Lower lobe of right lung (tissue), 2 donors: Measurements from ENCODE around the gene GIPC3. TPM values are rescaled to one million over a fixed set of nuclear protein-coding genes. Genes with fewer than 3 reads are reported as not detected.
"Not testable (repeated sequence)": the region's sequence is repeated elsewhere in the genome, so short reads cannot be mapped to it uniquely, and the experiment has no call there.

Experiments
- ATAC-seq, 2 donors: fragments of 200-7000 bp; cut with Tn5 transposase; one replicate each; pipeline ENCODE4 v1.9.1; 2020 to 2022; ENCODE audit warnings: mild to moderate bottlenecking in 2 of 2, moderate library complexity in 2 of 2
- DNase-seq: peaks from one replicate; pipeline ENCODE4 v3.0.0-alpha.2; 2020
- H3K27ac ChIP-seq: fragments of 200-600 bp; one replicate; pipeline ENCODE4 v1.8.0; 2022
- H3K27me3 ChIP-seq: fragments of 200-600 bp; one replicate; pipeline ENCODE4 v1.8.0; 2022; ENCODE audit warnings: low read depth
- H3K36me3 ChIP-seq: fragments of 200-600 bp; one replicate; pipeline ENCODE4 v1.8.0; 2022; ENCODE audit warnings: mild to moderate bottlenecking
- H3K4me1 ChIP-seq: fragments of 200-600 bp; one replicate; pipeline ENCODE4 v1.8.0; 2022
- H3K4me3 ChIP-seq: fragments of 200-600 bp; one replicate; pipeline ENCODE4 v1.8.0; 2022; ENCODE audit warnings: mild to moderate bottlenecking
- H3K9me3 ChIP-seq: fragments of 200-600 bp; one replicate; pipeline ENCODE4 v1.8.0; 2022
- intact Hi-C: fragments of 100-400 bp; cut with DNase I; formaldehyde crosslinking; loops from one replicate; pipeline ENCODE4 v1.11.0; 2022
- total RNA-seq: library from RNA; stranded (reverse); fragmentation: NEBNext Ultra II Directional; extraction: Animal tissue kit (Norgen Biotek cat#: 25700); gene quantifications from one replicate; pipeline ENCODE4 v1.2.1, GENCODE V29; 2021
- TF ChIP-seq, protein P1 (sequence below): fragments of 200-600 bp; IDR thresholded peaks from one replicate; pipeline ENCODE4 v1.8.0; 2022; ENCODE audit warnings: antibody characterized with exemption, mild to moderate bottlenecking
- donor health status: DM: no; HTN: yes; CAD: no; lungs with severe emphysema.

The GIPC3 gene
- total RNA-seq, 1 donor from 2014 or later, result 4.2 TPM

DNA sequence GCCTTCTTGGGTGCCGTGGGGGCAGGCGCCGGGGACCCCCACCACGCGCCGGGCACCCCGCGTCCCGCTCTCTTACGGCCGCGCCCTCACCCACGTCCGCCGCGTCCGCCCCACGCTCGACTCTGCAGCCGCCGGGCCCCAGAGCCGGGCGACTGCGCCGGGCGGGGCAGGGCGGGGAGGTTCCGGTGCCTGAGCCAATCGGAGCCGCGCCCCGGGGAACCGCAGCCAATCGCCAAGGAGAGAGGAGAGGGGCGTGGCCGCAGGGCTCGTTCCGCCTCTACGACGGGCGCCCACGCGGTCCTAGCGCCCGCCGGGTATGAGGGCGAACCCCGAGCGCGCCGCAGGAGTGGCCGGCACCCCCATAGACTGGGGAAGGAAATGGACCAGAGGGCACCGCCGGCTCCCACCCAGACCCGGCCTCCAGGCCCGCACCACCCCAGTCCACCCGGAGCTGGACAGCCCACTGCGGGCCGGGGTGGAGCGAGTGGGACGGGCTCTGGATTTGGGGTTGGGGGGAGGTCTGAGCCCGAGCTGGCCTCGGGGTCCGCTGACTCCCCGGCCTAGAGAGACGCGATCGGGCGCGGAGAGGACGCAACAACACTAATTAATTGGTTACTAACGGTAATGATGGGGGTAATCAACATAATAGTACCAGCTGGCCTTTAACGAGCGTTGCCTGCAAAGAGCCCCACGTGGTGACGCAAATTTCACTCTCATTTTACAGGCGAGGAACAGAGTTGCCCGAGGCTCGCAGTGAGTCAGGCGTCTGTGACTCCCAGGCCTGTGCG lies 27.6 kb upstream of the GIPC3 start, which contains the start of gene MFSD12:
TSS of gene MFSD12 (minus strand) at position 126 of the 788 bp plus-strand sequence. CDS start 183 bp downstream, outside the sequence.
- ATAC-seq, result peak; percentile 98 to 99
- Histone ChIP-seq H3K36me3 (no peaks in the 10 kb centered on the region), H3K27ac (peak within 1 kb of the TSS; percentile 87), H3K4me1 (peaks cover 43% of the 10 kb centered on the region), H3K27me3 (no peaks in the 10 kb centered on the region), H3K4me3 (peak within 1 kb of the TSS; percentile 95), H3K9me3 (no peaks in the 10 kb centered on the region)
- intact Hi-C loops, result no loop called here
- peak; percentile 96 for DNase-seq
- TF ChIP-seq, protein P1, sequence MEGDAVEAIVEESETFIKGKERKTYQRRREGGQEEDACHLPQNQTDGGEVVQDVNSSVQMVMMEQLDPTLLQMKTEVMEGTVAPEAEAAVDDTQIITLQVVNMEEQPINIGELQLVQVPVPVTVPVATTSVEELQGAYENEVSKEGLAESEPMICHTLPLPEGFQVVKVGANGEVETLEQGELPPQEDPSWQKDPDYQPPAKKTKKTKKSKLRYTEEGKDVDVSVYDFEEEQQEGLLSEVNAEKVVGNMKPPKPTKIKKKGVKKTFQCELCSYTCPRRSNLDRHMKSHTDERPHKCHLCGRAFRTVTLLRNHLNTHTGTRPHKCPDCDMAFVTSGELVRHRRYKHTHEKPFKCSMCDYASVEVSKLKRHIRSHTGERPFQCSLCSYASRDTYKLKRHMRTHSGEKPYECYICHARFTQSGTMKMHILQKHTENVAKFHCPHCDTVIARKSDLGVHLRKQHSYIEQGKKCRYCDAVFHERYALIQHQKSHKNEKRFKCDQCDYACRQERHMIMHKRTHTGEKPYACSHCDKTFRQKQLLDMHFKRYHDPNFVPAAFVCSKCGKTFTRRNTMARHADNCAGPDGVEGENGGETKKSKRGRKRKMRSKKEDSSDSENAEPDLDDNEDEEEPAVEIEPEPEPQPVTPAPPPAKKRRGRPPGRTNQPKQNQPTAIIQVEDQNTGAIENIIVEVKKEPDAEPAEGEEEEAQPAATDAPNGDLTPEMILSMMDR, result no peak

DNA sequence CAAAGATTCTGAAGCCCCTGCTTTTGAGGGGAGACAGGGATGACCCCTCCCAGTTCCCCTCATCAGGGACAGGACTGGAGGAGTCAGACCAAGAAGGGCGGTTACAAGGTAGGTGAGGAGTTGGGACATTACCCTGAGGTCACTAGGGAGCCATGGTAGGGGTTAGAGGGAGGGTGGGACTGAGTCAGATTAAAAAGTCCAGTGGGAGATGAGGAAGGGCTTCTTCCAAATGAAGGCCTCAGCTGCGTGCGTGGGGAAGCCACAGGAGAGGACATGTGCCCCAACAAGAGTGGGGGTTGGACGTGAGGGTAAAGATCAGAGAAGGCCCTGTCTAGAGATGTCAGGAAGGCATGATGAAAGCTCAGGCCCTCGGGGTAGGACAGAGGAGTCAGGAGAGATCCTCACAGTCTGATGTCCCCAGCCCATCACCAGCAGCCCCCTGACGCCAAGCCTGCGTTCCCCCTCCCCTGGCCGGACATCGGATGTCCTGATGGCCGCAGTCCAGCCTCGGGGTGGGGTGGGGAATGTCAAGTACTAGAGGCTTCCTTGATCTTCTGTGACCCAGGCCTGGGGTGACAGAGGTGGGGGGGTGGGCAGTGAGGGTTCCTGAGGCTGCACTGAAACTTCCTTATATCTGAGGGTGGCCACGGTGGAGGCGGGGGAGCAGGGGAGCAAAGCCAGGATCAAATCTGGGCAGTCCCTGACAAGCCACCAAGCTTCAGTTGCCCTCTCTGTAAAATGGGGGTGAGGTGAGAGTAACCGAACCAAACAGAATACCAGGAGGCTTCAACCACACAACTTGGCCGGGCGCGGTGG lies 21.4 kb upstream of the GIPC3 start:
- no peak overlapping the region for H3K4me3 ChIP-seq
- no peak for DNase-seq
- no peak overlapping the region for H3K27ac ChIP-seq
- H3K36me3 ChIP-seq, result no peaks in the 10 kb centered on the region
- H3K4me1 ChIP-seq, result no peaks in the 10 kb centered on the region
- no peak for ATAC-seq
- intact Hi-C loops, result no loop called here
- H3K9me3 ChIP-seq, result no peaks in the 10 kb centered on the region
- TF ChIP-seq, protein P1, result no peak
- no peaks in the 10 kb centered on the region for H3K27me3 ChIP-seq

DNA sequence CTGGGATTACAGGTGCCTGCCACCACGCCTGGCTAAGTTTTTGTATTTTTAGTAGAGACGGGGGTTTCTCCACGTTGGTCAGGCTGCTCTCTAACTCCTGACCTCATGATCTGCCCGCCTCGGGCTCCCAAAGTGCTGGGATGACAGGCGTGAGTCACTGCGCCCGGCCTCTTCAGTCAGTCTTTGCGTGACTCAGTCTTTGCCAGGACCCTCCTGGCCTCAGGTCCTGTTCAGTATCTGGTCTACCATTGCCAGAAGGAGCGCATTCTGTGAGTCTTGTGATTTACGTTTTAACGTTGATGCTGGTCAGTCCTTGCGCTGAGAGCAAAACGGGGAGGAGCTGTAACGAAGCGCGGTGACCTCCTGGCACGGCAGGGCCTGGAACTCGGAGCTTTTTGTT lies 20.1 kb upstream of the GIPC3 start:
- no peaks in the 10 kb centered on the region for H3K36me3 ChIP-seq
- ATAC-seq, result no peak
- TF ChIP-seq, protein P1, result no peak
- H3K27ac ChIP-seq, result no peak overlapping the region
- intact Hi-C loops, result no loop called here
- no peak for DNase-seq
- H3K9me3 ChIP-seq, result no peaks in the 10 kb centered on the region
- no peaks in the 10 kb centered on the region for H3K4me1 ChIP-seq
- H3K4me3 ChIP-seq, result no peak overlapping the region
- no peaks in the 10 kb centered on the region for H3K27me3 ChIP-seq

DNA sequence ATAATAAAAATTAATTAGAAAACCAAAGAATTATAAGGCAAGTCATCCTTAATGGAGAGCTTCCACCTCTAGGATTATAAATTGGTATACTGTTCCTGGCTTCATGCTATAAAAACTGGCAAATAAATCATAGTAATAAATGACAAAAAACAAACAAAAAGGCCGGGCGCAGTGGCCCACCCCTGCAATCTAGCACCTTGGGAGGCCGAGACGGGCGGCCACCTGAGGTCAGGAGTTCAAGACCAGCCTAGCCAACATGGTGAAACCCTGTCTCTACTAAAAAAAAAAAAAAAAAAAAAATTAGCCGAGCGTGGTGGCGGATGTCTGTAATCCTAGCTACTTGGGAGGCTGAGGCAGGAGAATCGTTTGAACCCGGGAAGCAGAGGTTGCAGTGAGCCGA lies 15.2 kb upstream of the GIPC3 start:
- H3K36me3 ChIP-seq, intact Hi-C loops, DNase-seq, H3K4me3 ChIP-seq, H3K27me3 ChIP-seq, H3K9me3 ChIP-seq, H3K27ac ChIP-seq, ATAC-seq: not testable (repeated sequence)
- peaks cover 14% of the 10 kb centered on the region for H3K4me1 ChIP-seq

DNA sequence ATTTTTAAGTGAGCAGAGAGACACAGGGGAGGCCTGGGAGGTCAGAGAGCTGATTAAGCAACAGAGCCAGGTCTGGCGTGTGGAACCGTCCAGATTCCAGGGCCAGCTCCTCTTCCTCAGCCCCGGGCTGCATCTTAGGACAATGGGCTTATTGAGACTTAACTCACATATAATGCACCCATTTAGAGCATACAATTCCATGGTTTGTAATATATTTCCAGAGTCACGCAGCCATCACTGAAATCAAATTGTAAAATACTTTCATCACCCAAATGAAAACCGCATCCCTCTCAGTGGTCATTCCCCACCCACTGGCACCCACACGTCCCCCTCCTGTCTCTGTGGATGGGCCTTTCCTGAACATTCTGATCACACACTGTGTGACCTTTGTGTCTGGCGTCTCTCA lies 14.7 kb upstream of the GIPC3 start:
- Histone ChIP-seq H3K9me3 (no peaks in the 10 kb centered on the region), H3K36me3 (peaks cover 8% of the 10 kb centered on the region), H3K27ac (no peak overlapping the region), H3K4me1 (peaks cover 14% of the 10 kb centered on the region), H3K27me3 (no peaks in the 10 kb centered on the region), H3K4me3 (no peak overlapping the region)
- no peak for DNase-seq
- TF ChIP-seq, protein P1, result no peak
- intact Hi-C loops, result no loop called here
- ATAC-seq, result no peak
